GOT3 (cell line): ENCODE measurements around the gene ATP6V0B.

Source experiments
- DNase-seq: peaks from one replicate; lab custom pipeline; 2025; ENCODE audit warnings: mixed read lengths; lab: John Stamatoyannopoulos, UW

The ATP6V0B gene

DNA sequence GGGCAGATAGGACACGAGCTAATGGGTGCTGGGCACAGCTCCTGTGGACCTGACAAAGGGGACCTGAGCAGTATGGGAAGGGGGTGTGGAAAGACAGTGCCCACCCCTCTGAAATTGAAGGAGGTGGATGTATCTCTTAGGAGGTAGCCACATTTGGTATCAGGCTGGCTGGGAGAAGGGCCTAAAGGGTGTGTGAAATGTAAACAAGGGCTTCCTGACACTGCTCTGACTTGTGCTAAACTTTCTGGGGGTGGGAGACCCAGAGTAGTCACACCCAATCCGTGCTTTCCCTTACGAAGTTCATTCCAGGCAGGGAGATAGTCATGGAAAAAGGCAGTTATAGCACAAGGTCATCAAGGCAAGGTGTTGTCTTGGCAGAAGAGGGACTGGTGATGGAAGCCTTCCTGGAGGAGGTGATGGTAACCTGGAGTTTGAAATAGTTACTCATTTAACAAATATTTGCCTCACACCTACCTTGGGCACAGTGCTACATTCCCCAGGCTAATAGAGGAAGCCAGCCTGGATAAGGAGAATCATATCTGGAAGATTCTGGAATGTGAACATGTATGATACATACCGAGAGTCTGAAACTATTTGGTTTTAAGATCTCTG, 11.3 kb downstream of the ATP6V0B start:
- DNase-seq, result no peak

GRCh38 chr1:43986712-43987111, 12.0 kb downstream of the ATP6V0B start:
- no peak for DNase-seq

- DNase-seq, result no peak
Measured at GRCh38 chr1:43987159-43987902, 12.6 kb downstream of the ATP6V0B start.

GRCh38 chr1:43990271-43991199, 15.8 kb downstream of the ATP6V0B start:
- DNase-seq, result no peak

- no peak for DNase-seq
Measured at GRCh38 chr1:43991200-43991475, 16.4 kb downstream of the ATP6V0B start.

- peak; percentile 61 for DNase-seq
Measured at GRCh38 chr1:43991476-43992231, 16.9 kb downstream of the ATP6V0B start, which contains the start of gene CCDC24. TSS of gene CCDC24 (plus strand) at chr1:43991599. CDS start at chr1:43991879, 280 bp downstream.

DNA sequence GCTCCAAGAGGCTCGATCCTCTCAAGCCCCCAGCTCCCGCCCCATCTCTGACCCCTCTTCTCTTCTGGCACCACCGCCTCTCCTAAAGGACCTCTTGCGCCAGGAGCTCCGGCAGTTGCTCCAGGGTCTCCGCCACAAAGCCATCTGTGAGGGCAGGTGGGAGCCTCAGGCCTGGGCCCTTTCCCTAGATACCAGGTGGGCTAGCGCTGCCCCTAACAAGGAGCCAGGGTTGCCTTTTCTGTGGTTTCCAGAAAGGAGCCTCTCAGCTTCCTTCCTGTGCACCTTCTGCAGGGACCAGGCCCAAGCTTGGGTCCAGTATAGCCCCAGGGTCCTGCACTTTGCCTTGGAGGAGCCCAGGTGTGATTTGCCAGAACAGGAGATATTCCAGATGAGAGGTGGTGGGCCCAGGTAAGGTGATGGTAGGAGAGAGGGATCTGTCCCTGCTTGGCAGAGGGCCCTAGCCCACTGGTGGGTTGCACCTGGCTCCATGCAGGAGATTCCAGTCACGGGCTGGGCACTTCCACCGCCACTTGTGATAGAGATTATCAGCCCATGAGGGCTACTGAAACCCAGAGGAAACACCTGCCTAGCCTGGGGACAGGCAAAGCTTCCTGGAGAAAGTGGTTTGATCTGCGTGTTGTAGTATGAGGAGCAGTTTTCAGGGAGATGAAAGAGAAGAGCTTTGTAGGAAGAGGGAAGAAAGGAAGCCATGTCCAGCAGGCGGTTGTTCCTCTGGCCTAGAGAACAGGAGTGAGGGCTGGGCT, 17.7 kb downstream of the ATP6V0B start:
- no peak for DNase-seq

DNA sequence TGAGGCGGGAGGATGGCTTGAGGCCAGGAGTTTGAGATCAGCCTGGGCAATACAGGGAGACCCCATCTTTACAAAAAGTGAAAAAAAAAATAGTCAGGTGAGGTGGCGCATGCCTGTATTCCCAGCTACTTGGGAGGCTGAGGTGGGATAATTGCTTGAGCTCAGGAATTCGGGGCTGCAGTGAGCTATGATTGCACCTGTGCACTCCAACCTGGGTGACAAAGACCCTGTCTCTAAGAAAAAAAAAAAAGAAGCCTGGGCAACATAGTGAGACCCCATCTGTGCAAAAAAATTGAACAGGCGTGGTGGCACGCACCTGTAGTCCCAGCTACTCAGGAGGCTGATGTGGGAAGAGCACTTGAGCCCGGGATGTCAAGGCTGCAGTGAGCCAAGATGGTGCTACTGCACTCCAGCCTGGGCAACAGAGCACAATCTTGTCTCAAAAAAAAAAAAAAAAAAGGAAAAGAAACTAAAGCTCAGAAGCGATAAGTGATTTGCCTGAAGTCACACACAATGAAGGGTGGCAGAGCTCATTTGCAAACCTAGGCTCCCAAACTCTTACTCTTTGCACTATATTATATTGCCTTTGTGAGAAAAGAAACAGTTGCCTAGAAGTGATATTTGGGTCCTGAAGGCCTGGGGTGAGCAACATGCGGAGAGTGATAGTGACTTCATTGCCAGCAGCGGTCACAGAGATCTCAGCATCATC, 18.6 kb downstream of the ATP6V0B start:
- no peak for DNase-seq

DNA sequence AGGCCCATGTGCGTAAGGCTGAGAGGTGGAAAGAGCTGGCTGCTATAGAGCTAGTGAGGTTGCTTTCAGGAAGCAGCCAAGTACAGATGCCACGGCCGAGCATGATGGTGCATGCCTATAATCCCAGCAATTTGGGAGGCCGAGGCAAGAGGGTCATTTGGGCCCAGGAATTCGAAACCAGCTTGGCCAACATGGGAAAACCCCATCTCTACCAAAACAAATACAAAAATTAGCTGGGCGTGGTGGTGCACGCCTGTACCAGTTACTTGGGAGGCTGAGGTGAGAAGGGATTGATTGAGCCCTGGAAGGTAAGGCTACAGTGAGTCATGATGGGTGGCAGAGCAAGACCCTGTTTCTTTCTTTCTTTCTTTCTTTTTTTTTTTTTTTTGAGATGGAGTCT, 19.3 kb downstream of the ATP6V0B start:
- DNase-seq, result no peak

DNA sequence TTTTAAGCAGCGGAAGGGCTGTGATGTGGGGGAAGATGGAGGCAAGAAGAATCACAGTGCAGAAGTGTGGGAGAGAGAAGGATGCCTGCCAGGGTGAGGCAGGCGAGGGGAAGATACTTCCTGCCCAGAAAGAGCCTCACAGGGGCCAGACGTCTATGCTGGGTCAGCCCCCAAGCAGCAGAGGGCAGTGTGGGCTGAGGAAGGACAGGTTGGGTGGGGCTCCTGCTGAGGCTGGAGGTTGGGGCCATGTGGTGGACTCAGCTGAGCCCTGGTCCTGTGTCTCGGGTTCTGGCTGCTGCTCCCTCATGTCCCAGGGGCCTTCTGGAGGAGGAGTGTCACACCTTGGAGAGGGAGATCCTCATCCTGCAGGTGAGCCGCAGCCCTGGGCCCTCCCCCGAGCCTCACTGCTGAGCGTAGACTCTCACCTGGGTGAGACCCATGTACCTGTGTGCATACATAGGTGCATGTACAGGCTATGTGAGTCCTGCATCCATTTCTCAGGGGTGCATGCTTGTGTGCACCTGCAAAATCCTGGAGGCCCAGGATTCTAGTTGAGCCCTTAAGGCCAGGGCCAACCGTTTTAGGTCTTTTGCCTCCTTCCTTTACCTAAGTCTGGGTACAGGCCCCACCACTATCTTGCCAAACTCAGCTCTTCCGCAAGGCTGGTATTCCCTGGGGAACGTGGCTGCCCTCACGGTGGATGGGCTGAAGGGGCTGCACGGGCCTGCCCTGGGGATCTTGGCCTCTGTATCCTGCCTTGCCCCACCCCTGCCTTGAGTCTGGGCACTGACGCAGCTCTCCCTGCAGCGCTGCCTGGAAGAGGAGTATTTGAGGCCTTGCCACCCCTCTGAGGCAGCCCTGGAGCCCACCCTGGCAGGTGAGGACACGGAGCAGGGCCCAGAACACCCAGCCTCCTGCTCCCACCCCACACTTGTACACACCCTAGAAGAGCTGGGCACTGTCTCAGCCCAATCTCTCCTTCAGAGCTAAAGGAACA, 20.3 kb downstream of the ATP6V0B start:
- DNase-seq, result no peak

DNA sequence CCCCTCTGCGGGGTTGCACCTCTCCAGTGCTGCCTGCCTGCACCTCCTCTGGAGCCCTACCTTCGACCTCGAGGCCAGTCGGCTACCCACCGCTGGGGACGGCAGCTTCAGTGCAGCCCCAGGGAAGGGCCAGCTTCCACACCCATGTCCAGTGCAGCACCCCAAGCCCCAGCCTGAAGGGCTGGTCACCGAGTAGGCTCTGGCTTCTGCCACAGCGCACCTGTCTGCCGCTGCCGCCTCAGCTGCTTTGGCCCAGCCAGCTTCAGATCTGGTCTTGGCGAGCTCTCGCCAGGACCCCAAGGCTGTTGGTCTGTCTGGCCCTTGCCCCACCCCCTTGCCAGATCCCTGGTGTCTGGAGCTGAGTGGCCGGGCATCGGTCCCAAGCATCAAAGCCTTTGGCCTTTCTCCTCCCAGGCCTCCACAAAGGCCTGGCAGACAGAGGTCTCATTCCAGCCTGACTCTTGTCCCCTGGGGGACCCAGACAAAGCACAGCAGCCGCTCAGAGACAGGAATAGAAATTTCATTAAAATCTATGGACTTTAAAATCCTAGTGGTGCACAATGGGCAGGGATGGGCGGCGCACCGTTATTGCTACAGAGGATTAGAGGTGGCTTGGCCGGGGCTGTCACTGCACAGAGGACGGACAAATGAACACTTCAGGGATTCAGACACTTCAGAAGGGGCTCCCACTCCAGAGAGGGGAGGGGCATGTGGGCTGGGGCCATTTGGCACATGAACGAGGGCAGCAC, 21.4 kb downstream of the ATP6V0B start:
- DNase-seq, result no peak

DNA sequence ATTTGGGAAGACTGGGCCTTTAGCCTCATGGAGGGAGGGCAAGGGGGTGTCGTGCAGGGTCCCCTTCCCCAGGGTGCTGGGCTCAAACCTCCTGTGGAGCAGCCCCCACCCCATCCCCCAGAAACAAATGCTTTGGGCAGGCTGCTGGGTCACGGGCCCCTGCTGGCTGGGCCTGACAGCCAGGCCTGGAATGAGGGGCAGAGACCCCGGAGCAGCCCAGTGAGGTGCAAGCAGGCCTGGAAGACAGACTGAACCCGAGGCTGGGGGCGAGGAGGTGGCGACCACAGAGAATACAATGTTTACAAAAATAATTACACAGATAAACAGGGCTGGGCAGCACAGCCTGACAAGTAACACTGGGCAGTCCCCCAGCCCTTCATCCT, 22.0 kb downstream of the ATP6V0B start:
- DNase-seq, result no peak

DNA sequence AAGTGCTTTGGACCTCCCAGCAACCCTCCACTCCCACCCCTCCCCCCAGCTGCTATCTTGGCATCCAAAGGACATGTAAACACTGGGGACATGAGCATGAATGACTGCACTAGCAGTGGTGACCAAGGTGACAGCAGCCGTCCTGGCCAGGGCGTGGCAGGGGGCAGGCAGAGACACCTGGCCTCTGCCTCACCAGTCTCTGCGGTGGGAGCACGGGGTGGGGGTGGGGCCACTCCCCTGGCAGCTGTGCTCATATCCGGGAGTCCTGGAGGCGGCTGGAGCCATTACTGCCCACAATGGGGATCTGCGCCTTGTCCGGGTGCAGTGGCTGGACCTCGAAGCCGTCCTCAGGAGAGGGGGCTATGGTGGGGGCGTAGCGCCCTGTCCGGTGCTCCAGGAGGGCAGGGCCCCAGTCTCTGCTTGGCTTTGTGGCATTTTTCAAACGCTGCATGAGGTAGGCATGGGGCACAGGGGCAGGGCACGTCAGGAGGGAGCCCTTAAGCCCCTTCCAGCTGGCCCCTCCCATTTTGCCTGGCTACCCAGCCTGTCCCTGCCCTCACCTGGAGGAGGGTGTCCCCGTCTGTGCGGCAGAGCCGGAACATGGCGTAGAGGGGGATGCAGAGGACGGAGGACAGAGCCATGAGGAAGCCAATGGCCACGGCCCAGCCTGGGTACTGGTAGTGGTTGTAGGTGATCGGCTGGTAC, 22.7 kb downstream of the ATP6V0B start:
- no peak for DNase-seq

GRCh38 chr1:43998000-43998378, 23.2 kb downstream of the ATP6V0B start:
- no peak for DNase-seq

- no peak for DNase-seq
Measured at GRCh38 chr1:43999455-43999854, 24.7 kb downstream of the ATP6V0B start.

- DNase-seq, result no peak
Measured at GRCh38 chr1:44000122-44000665, 25.4 kb downstream of the ATP6V0B start.

DNA sequence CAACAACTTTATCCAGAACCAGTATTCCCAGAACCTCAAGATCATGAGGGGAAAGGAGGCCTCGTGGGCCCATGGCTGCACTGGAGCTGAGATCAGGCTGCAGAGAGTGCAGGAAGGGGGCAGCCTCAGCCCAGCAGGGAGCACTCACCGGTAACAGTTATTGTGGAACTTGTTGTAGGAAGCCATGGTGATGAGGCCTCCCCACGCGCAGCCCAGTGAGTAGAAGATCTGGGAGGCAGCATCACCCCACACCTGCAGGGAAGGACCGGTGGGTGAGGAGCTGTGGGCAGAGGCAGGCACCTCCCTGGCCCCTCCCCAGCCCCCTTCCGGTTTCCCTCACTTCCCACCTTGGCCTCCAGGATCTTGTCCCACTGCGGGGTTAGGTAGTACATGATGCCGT, 27.4 kb downstream of the ATP6V0B start:
- DNase-seq, result no peak

DNA sequence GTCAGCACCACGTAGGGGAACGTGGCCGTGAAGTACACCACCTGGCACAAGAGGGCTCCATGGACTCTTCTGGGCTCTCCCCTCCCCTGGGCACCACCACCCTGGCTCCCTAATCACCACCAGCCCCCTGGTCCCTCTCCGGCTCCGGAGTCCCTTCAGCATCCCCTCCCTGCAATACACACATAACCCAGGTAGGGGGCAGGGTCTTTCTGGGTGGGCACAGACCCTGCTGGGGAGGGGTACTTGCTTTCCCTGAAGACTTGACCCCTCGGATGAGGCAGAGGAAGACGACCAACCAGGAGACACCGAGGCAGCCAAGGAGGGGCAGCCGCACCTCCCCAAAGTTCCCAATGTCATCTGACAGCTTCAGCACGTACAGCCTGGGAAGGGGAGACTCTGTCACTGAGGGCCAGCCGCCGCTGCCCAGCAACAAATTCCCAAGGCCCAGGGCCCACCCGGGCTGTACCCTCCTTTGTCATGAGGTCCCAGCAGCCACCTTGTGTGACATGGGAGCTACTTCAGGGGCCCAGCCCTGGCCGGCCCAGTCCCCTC, 27.9 kb downstream of the ATP6V0B start:
- DNase-seq, result no peak
